Raji (cell line): ENCODE data around the gene PNPLA7.
A peak's percentile ranks its signal among the peaks of the same experiment; 100 is the strongest.

ENCODE experiments used
- POLR2A ChIP-seq: IDR thresholded peaks from 2 replicates; pipeline ENCODE4 v1.6.1; 2011; ENCODE audit warnings: low read depth, low read length, control low read depth; ENCODE audit not compliant: insufficient read depth

Gene PNPLA7

DNA sequence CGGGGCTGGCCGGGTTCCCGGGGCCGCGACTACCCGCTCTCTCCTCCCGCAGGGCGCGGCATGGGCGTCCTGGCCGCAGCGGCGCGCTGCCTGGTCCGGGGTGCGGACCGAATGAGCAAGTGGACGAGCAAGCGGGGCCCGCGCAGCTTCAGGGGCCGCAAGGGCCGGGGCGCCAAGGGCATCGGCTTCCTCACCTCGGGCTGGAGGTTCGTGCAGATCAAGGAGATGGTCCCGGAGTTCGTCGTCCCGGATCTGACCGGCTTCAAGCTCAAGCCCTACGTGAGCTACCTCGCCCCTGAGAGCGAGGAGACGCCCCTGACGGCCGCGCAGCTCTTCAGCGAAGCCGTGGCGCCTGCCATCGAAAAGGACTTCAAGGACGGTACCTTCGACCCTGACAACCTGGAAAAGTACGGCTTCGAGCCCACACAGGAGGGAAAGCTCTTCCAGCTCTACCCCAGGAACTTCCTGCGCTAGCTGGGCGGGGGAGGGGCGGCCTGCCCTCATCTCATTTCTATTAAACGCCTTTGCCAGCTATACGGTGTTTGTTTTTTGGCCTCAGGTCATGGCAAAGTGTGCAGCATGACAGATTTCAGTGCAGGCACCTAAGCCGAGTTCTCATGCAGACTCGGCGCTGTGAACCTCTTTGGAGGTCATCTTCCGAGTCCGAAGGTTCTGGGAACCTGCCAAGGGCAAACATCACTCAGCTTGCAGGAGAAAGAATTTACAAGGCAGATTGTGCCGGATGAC, 2.0 kb upstream of the PNPLA7 start:
- TF ChIP-seq POLR2A: no peak; the same call in 1 of the 2 replicates

DNA sequence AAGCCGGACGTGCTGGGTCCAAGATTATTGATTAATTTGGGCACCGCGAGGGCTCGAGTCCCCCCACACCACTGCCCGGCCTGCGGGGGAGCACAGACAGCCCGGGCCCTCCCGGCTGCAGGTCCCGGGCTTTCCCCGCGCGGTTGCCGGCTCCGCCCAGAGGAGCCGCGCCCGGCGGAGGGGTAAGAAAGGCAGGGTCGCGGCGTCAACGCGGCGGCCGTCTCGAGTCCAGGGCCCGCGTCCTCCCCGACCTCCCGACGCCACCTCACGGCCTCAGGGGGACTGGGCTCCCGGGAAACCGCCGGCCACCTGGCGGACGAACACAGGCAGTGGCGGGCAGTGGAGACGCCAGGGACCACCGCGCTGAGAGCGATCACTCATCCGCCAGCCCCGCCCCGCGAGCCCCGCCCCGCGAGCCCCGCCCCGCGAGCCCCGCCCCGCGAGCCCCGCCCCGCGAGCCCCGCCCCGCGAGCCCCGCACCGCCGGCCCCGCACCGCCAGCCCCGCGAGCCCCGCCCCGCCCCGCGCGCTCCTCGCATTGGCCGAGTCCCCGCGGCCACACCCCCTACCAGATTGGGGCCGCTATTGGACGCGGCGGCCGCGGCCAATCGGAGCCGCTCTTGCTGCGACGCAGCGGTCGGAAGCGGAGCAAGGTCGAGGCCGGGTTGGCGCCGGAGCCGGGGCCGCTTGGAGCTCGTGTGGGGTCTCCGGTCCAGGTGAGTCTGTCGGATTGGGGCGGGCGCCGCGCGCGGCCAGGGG, 1.2 kb upstream of the PNPLA7 start, which contains the start of gene MRPL41:
Gene MRPL41 (plus strand): TSS at position 616 of the 758 bp plus-strand sequence. CDS start 203 bp downstream, outside the sequence.
- peak; percentile 80 for TF ChIP-seq POLR2A

- TF ChIP-seq POLR2A: no peak
Observed at GRCh38 chr9:137547687-137548543, 2.3 kb downstream of the PNPLA7 start.

DNA sequence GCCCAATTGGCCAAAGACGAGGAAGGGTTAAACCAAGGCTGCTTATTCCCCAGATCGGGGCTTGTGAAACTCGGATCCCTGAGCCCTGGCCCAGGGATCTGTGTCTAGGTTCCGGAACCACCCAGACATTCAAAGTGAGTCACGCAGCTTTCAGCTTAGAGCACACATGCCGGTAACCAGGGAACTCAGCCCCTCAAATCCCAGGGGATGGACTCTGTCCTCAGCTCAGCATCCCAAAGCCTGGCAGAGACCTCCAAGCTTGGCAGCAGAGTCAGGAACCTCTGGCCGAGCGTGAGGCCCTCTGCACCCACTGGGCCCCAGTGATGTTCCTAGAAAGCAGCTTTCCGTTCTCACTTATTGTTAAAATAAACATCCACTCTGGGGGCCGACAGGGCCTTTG, 5.1 kb downstream of the PNPLA7 start:
- no peak for TF ChIP-seq POLR2A

DNA sequence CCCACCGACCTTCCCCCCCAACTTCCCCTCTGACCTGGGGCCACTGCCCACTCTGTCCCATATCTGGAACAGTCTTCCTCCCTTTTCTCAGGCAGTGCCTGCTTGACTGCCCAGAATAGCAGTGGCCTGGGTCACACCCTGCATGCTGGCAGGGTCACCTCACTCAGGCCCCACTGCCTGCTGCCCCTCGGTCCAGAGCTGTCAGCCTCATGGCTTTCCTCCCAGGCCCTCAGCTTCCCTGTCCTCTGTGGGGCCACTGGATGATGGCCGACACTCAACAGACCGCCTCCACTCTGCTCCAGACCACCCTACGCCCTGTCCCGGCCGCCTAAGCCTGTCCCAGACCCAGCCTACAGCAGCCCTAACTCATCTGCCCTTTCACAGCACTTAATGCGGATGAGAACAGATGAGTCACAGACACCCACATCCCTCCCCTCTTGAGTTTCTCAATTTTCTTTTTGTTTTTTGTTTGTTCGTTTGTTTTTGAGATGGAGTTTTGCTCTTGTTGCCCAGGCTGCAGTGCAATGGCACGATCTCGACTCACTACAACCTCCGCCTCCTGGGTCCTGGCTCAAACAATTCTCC, 5.9 kb downstream of the PNPLA7 start:
- no peak for TF ChIP-seq POLR2A

GRCh38 chr9:137543237-137543963, 6.8 kb downstream of the PNPLA7 start:
- no peak for TF ChIP-seq POLR2A

- TF ChIP-seq POLR2A: no peak
Observed at GRCh38 chr9:137542486-137542885, 7.7 kb downstream of the PNPLA7 start.

DNA sequence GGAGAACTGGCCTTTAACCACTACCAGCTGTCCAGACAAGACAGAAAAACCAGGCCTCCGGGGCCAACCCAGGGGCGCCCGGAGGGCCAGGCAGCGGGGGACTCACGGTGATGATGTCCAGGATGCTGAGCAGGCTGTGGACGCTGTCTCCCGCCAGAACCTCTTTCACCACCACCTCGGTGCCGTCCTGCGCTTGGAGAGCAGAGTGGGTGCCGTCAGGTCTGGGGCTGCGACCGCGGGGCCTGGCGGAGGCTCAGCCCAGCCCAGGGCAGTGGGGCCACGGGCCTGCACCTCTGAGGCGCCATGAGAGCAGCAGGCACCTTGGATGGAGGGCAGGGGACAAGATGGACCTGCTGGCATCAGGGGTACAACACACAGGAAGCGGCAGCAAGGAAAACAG, 9.7 kb downstream of the PNPLA7 start:
- no peak for TF ChIP-seq POLR2A

GRCh38 chr9:137538058-137538457, 12.1 kb downstream of the PNPLA7 start:
- no peak for TF ChIP-seq POLR2A

GRCh38 chr9:137535120-137535428, 15.1 kb downstream of the PNPLA7 start:
- no peak for TF ChIP-seq POLR2A

GRCh38 chr9:137534256-137535119, 15.7 kb downstream of the PNPLA7 start:
- TF ChIP-seq POLR2A: peak; percentile 22; the same call in 1 of the 2 replicates

GRCh38 chr9:137531099-137531765, 19.0 kb downstream of the PNPLA7 start:
- no peak for TF ChIP-seq POLR2A

- TF ChIP-seq POLR2A: no peak
Observed at GRCh38 chr9:137530331-137530730, 19.9 kb downstream of the PNPLA7 start.
